Neuronal stem cell (in vitro differentiated cells): Measurements from ENCODE around the gene SYCE3.

Experiments used
- DNase-seq: peaks from one replicate; pipeline ENCODE4 v3.0.0-alpha.2; 2013; ENCODE audit warnings: low spot score
- H2AFZ ChIP-seq: one replicate; pipeline ENCODE4 v1.6.1; 2013; ENCODE audit warnings: mild to moderate bottlenecking, low read length, inconsistent platforms
- H2AK5ac ChIP-seq: 2 replicates; pipeline ENCODE4 v1.6.1; 2013; ENCODE audit warnings: low read depth, mild to moderate bottlenecking, inconsistent platforms, low read length, moderate library complexity, mixed read lengths
- H2BK120ac ChIP-seq: 2 replicates; pipeline ENCODE4 v1.6.1; 2013; ENCODE audit warnings: low read depth, mild to moderate bottlenecking, inconsistent platforms, low read length, moderate library complexity, mixed read lengths
- H2BK12ac ChIP-seq: one replicate; pipeline ENCODE4 v1.6.1; 2013; ENCODE audit warnings: low read length, inconsistent platforms
- H2BK15ac ChIP-seq: 2 replicates; pipeline ENCODE4 v1.6.1; 2013; ENCODE audit warnings: mild to moderate bottlenecking, low read length, inconsistent platforms, mixed read lengths
- H2BK5ac ChIP-seq: one replicate; pipeline ENCODE4 v1.6.1; 2013; ENCODE audit warnings: inconsistent platforms, mild to moderate bottlenecking, low read length, moderate library complexity
- H3K14ac ChIP-seq: one replicate; pipeline ENCODE4 v1.6.1; 2013; ENCODE audit warnings: low read length, inconsistent platforms
- H3K18ac ChIP-seq: 2 replicates; pipeline ENCODE4 v1.6.1; 2013; ENCODE audit warnings: low read length, inconsistent platforms
- H3K23ac ChIP-seq: 2 replicates; pipeline ENCODE4 v1.6.1; 2013; ENCODE audit warnings: low read depth, mild to moderate bottlenecking, mixed read lengths, low read length, inconsistent platforms; ENCODE audit not compliant: poor library complexity
- H3K27ac ChIP-seq: replicated peaks from 3 replicates; pipeline ENCODE4 v1.5.1; 2013; ENCODE audit warnings: low read length, inconsistent platforms
- H3K27me3 ChIP-seq, 3 experiments: 2 replicates each; pipeline ENCODE4 v1.6.1; 2013; ENCODE audit warnings: low read length in 3 of 3, mild to moderate bottlenecking in 2 of 3, inconsistent platforms in 1 of 3, low read depth in 1 of 3, mixed read lengths in 1 of 3, moderate library complexity in 1 of 3; ENCODE audit not compliant: control insufficient read depth in 3 of 3, insufficient read depth in 3 of 3
- H3K36me3 ChIP-seq, 2 donors: replicated peaks in 1 of 2; 2 replicates each; pipeline ENCODE4 v1.6.1; 2013; ENCODE audit warnings: low read length in 2 of 2; ENCODE audit not compliant: control insufficient read depth in 2 of 2, insufficient read depth in 2 of 2
- H3K4ac ChIP-seq: 2 replicates; pipeline ENCODE4 v1.6.1; 2013; ENCODE audit warnings: inconsistent platforms, mild to moderate bottlenecking, low read length, moderate library complexity
- H3K4me1 ChIP-seq, 2 donors: 1 replicate in 1 of 2; 2 replicates in 1 of 2; pipeline ENCODE4 v1.6.1; 2013; ENCODE audit warnings: low read length in 2 of 2, low read depth in 1 of 2; ENCODE audit not compliant: control insufficient read depth in 2 of 2, insufficient read depth in 1 of 2
- H3K4me2 ChIP-seq: one replicate; pipeline ENCODE4 v1.6.1; 2013; ENCODE audit warnings: mild to moderate bottlenecking, low read length, inconsistent platforms; ENCODE audit not compliant: insufficient read depth, poor library complexity, severe bottlenecking
- H3K4me3 ChIP-seq, 2 donors: 2 replicates each; pipeline ENCODE4 v1.5.1; 2013; ENCODE audit warnings: low read length in 2 of 2, mild to moderate bottlenecking in 2 of 2, inconsistent platforms in 1 of 2, moderate library complexity in 1 of 2
- H3K79me1 ChIP-seq: one replicate; pipeline ENCODE4 v1.6.1; 2013; ENCODE audit warnings: low read depth, mild to moderate bottlenecking, inconsistent platforms, low read length, moderate library complexity
- H3K9ac ChIP-seq: one replicate; pipeline ENCODE4 v1.6.1; 2013; ENCODE audit warnings: mild to moderate bottlenecking, low read depth, low read length, inconsistent platforms; ENCODE audit not compliant: poor library complexity
- H3K9me3 ChIP-seq, 2 donors: replicated peaks in 1 of 2; 2 replicates each; pipeline versions ENCODE3 to v1.6.1; 2013; ENCODE audit warnings: low read length in 2 of 2, mild to moderate bottlenecking in 2 of 2, inconsistent platforms in 1 of 2, low read depth in 1 of 2, mixed read lengths in 1 of 2, moderate library complexity in 1 of 2; ENCODE audit not compliant: control insufficient read depth in 2 of 2, insufficient read depth in 1 of 2
- H4K8ac ChIP-seq: one replicate; pipeline ENCODE4 v1.6.1; 2013; ENCODE audit warnings: low read depth, mild to moderate bottlenecking, inconsistent platforms, low read length, moderate library complexity
- H4K91ac ChIP-seq: one replicate; pipeline ENCODE4 v1.6.1; 2013; ENCODE audit warnings: low read length, low read depth, mild to moderate bottlenecking, inconsistent platforms; ENCODE audit not compliant: poor library complexity
- WGBS, 2 donors: extraction: QIAGEN DNeasy Blood & Tissue Kit; methylation state at CpG; one replicate each; pipeline ENCODE4 v1.1.7; 2013; ENCODE audit warnings: missing lambda C conversion rate in 2 of 2, mixed read lengths in 1 of 2; ENCODE audit not compliant: insufficient read length in 2 of 2, insufficient replicate concordance in 1 of 2; ENCODE audit errors: extremely low coverage in 2 of 2; 5-methylcytosine and 5-hydroxymethylcytosine counted together

SYCE3 gene

GRCh38 chr22:50502096-50502495 is 60.6 kb downstream of the SYCE3 start:
- no peak overlapping the region for H2AK5ac ChIP-seq
- DNase-seq = no peak
- H2BK15ac ChIP-seq = no peak overlapping the region
- no peak overlapping the region for H4K91ac ChIP-seq
- H3K36me3 ChIP-seq = peaks cover 16 to 36% of the 10 kb centered on the region in 2 donors
- no peak overlapping the region for H2BK5ac ChIP-seq
- H3K79me1 ChIP-seq = peaks cover 12% of the 10 kb centered on the region
- no peak overlapping the region for H2BK12ac ChIP-seq
- H3K4me3 ChIP-seq = no peak overlapping the region
- no peak overlapping the region for H4K8ac ChIP-seq
- H3K18ac ChIP-seq = no peak overlapping the region
- H3K4ac ChIP-seq = no peak overlapping the region
- no peak overlapping the region for H3K23ac ChIP-seq
- no peak overlapping the region for H2AFZ ChIP-seq
- H3K14ac ChIP-seq = no peak overlapping the region
- H3K4me2 ChIP-seq = no peak overlapping the region
- H3K27ac ChIP-seq = no peak overlapping the region
- no peak overlapping the region for H3K9ac ChIP-seq
- H3K4me1 ChIP-seq = peaks cover 5 to 7% of the 10 kb centered on the region in 2 donors
- no CpG with 5 or more reads among the region's 6 CpGs for WGBS, 2 donors
- H2BK120ac ChIP-seq = no peak overlapping the region
- H3K27me3 ChIP-seq = no peaks in the 10 kb centered on the region
- no peaks in the 10 kb centered on the region for H3K9me3 ChIP-seq
